GM18909 (cell line): ENCODE results near the gene IER3IP1.
"Not testable (repeated sequence)": the region's sequence is repeated elsewhere in the genome, so short reads cannot be mapped to it uniquely, and the experiment has no call there.

Source experiments
- ATAC-seq: cut with Tn5 transposase; IDR thresholded peaks from one replicate; pipeline ENCODE4 v1.9.1; 2021; ENCODE audit warnings: mild to moderate bottlenecking; ENCODE audit not compliant: unreplicated experiment, poor library complexity

Gene IER3IP1, protein sequence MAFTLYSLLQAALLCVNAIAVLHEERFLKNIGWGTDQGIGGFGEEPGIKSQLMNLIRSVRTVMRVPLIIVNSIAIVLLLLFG

DNA sequence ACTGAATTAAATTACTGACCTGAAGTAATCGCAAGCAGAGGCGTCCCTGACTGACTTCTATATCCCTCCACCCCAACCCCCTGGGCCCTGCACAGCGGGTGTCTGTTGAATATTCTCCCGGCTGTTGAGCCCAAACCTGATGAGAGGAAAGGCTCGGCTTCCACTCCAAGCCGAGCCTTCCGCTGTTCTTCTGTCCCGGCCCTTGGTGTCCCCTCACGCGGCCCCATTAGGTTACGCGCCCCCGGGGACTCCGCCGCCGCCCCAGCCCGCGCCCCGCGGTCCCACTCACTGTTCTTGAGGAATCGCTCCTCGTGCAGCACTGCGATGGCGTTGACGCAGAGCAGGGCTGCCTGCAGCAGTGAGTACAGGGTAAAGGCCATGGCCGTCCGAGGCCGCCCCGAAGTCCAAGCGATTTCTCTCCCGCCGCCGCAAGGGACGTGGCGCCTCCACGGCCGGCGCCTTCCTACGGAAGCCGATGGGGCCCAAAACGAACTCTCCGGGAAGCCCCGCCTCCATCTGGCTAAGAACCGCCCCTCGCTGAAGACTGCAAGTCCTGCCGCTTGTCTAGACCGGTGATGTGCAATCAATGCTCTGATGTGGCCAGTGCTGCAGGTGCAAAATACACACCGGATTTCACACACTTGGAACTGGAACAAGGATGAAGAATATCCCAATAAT, at the start of gene IER3IP1:
Gene IER3IP1, minus strand, starts transcription at position 467 of the 678 bp plus-strand sequence. Its CDS starts 87 bp downstream, at position 380.
- ATAC-seq: peak; percentile 89

DNA sequence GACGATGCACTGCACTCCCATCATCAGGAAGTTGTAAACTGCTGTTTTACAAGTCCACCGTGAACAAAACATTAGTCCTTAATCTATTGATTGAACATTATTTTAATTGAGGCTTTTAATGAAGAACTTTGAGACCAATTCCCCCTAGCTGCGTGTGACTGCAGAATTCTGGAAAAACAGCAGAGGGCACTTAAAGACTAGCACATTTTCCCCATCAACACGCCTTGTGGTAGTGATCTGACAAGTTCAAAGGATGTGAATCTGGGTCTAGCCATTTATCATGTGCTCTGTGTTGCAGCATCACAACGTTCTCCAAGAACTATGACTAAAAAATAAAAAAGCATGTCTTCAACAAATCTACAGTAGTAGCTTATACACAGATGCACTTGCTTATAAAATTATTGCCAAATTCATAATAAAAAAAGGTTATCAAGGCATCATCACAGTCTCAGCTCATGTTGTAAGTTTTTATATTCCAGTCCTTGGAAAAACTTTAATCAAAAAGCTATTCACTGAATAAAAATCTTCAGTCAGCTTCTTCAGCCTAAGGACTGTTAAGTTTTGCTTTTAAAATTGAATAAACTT, 39.5 kb upstream of the IER3IP1 start:
- no peak for ATAC-seq

DNA sequence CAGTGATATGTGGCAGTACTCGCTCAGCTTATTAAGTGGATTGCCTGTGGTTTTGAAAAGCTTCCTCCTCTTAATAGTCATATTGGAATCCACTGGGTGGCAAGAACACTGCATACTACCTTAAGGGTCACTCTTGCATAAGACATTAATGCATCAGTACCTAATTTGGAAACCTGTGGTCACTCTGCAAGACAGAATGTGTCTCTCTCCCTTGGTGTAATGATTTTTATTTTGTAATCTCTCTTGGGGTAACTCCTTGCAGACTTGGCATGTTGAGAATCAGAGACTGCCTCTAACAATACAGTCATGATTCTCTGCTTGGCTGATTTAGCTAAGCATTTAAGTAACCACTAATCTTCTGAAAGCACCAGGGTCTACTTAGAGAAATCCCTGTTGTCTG, 33.0 kb upstream of the IER3IP1 start:
- no peak for ATAC-seq

DNA sequence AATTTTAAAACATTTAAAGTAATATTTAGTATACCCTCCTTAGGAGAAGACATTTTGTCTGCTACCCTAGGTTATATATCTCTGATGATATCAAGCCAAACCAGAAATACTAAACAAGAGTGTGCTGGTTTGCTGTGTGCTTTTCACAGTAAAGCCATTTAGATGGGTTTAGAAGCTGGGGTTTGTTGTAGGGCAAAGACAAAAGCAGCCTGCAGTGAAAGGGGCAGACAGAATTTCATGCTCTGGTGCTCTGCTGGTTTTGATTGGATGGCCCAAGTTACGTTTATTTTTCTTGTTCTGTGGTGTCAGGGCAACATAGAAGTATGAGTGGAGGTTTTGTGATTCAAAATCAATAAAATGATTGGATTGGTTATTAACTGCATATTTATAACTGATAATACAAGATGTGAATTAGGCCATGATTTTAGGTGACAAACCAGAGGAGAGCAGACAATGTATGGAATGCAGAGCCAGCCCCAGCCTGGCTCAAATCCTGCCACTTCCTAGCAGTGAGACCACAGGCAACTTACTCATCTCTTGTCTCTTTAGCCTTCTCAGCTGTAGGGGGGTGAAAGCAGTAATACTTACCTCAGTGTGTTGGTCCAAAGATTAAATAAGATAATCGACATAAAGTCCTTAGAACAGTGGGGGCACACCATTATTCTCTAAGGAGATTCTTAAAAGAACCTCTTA, 30.9 kb upstream of the IER3IP1 start:
- ATAC-seq: no peak

DNA sequence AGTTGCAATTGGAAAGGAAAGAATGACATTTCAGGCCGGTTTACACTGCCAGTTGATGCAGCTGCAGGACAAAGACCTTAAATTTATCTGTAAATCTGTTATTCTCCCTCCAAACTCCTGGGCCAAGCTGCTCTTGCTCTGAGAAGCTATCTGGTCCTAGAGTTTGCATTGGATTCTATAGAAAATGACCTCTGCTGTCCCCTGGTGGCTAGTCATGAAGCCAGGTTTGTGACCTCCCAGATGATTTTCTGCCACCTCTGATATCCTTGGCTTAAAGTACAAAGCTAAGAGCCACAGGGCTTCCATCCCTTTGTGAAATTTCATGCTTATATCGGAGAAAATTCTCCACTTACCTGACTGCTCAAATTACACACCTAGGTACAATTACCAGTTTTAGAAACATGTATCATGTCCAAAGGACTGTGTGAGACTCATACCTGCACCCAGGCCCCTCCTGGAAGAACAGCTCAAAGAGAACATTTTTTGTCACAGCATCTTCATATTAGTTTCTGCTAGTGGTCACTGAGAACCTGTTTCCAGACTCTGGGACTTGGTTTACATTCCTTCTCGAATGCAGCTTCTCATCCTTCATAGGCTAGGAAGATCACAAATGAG, 28.9 kb upstream of the IER3IP1 start:
- no peak for ATAC-seq

DNA sequence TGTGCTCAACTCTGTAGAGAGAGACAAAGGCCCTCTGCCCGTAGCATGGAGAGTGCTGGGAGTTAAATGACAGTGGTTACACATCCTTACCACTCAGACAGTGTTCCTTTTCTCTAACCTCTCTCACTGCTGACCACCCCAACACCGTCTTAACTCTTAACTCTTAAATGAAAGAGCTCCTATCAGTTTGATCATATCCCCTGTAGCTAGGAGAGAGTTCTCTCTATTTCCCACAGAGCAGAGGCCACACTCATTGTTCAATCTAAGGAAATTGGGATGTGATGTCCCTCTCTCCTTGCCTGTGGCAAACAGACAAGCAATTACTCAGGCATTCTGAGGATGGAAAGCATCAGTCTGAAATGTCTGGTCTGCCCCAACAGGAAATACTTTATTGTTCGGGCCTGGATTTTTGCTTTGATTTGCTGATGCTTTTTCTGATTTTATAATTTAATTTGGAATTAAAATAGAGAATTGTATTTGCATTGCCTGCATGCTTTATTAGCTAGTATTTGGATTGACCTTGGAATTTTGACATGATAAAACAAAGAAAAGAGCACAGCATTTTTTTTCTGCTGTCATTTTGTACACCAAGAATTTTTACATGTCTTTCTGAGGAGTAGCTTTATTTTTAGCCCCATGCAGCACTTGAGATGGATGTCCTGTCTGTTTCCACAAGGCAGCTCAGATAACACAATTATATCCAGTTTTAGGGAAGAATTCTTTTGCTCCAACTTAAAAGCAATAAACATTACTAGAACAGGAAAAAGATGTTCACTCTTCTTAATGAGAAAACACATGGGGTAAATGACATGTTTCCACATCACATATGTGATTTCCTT, 27.7 kb upstream of the IER3IP1 start:
- ATAC-seq: no peak

DNA sequence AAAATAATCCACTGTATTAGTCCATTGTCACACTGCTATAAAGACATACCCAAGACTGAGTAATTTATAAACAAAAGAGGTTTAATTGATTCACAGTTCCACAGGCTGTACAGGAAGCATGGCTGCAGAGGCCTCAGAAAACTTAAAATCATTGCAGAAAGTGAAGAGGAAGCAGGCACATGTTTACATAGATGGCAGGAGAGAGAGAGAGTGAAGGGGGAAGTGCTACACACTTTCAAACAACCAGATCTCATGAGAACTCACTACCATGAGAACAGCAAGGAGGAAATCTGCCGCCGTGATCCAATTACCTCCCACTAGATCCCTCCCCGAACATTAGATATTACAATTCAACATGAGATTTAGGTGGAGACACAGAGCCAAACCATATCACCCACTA, 19.8 kb upstream of the IER3IP1 start:
- not testable (repeated sequence) for ATAC-seq

DNA sequence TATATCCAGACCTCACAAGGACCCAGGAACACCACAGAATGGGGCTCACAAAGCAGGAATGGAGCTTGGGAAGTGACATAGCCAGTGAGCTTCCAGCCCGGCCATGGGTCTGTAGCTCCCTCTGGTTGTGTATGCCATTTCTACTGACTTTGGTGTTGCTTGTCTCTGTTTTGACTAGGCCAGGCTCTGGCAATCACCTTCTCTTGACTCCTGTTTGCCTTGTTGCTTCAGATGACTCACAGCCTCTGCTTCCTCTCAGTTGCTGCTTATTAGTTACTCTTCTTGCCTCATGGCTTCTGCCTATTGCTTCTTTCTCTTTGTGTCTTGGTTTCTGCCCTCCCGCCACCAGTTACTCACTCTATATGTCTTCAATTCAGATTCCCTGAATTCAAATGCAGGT, 15.8 kb upstream of the IER3IP1 start:
- no peak for ATAC-seq

DNA sequence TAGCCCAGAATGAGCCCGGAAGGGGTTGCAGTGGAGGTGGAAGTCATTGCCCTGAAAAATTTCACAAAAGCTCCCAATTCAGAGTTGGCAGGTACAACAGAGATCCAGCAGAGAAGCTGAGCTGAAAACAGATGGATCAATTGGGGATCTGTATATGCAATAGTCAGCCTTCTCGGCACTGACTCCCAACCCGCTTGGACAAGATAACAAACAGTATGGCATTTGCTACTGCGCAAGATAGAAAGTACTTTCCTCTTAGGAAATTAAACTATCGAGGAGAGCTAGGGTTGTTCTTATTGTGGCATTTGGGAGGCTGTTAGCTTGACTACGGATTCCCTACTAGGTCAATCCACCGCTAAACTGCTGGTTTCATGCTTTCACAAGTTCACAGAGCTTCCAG, 11.6 kb upstream of the IER3IP1 start:
- no peak for ATAC-seq

DNA sequence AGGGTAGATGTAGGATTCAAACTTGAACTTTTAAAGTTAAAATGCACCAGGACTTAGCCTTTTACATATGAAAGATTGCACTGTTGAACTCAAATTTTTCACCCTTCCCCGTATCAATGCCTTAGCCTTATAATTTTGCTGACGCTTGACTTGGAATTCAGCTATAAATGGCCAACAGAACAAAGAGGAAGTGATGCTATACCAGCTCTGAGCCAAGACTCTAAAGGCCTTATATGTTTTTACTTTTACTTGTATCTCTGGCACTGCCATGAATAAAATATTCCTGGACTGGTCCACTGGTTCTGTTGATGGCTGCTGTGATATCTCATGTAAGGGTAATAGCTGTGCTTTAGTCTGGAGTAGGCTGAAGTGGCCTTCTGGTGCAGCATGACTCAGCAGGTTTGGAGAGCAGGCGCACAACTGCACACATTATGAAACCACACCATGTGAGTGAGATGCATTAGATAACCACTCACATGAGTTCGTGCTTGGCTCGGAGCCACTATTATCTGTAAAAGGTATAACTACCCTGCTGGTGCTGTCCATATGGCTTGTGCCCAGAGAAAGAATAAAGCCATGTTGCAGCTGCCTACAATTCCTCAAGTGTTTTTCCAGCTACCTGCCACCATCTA, 8.4 kb upstream of the IER3IP1 start:
- ATAC-seq: no peak

DNA sequence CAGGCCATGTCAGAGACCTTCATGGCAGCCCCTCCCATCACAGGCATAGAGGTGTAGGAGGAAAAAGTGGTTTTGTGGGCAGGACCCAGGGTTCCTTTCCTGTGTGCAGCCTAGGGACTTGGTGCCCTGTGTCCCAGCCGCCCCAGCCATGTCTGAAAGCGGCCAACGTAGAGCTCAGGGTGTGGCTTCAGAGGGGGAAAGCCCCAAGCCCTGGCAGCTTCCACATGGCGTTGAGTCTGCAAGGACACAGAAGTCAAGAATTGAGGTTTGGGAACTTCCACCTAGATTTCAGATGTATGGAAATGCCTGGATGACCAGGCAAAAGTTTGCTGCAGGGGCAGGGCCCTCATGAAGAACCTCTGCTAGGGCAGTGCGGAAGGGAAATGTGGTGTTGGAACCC, 6.0 kb upstream of the IER3IP1 start:
- ATAC-seq: not testable (repeated sequence)

DNA sequence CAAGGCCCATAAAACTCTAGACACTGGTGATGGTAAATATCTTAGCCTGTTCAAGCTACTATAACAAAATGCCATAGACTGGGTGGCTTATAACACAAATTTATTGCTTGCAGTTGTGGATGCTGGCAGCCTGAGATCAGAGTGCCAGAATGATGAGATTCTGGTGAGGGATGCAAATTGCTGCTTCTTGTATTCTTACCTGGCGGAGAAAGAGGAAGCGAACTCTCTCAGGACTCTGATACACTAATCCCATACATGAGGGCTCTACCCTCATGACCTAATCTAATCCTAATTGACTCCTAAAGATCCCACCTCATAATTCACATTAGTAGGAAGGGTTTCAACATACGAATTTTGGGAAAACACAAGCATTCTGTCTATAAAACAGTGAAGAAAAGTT, 4.6 kb upstream of the IER3IP1 start:
- ATAC-seq: no peak

DNA sequence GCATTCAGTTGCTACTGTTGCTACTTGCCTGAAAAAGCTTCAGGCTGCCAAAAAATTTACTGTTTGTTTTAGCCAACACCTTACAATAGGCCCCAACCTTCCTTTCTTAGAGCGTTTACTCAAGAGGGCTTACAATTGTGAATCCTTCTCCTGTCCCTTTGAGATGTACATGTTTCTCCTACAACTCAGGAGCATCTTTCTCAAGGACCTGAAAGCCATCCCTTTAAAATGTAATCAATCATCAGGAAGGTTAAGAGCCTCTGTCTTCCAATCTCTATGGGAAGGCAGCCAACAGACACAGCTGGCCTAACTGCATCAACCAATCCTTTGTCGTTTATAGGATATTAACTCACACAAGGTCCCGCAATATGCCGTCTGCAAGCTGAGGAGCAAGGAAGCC, 3.4 kb upstream of the IER3IP1 start:
- ATAC-seq: no peak

DNA sequence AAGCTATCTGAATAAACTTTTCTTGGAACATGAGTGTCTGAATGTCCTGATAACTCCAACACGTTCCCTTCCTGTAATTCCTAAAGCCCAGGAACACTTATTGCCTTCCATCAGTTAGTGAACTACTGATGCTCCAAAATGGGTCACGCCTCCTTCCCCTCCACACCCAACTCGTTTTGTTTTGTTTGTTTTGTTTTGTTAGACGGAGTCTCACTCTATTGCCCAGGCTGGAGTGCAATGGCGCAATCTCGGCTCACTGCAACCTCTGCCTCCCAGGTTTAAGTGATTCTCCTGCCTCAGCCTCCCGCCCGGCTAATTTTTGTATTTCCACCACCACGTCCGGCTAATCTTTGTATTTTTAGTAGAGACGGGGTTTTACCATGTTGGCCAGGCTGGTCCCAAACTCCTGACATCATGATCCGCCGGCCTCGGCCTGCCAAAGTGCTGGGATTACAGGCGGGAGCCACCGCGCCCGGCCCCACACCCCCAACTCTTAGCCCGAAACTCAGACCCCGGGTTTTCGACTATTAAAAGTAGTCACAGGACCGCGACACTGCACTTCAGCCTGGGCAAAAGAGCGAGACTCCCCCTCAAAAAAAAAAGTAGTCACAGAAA, 774 bp downstream of the IER3IP1 start:
- peak; percentile 14 for ATAC-seq

DNA sequence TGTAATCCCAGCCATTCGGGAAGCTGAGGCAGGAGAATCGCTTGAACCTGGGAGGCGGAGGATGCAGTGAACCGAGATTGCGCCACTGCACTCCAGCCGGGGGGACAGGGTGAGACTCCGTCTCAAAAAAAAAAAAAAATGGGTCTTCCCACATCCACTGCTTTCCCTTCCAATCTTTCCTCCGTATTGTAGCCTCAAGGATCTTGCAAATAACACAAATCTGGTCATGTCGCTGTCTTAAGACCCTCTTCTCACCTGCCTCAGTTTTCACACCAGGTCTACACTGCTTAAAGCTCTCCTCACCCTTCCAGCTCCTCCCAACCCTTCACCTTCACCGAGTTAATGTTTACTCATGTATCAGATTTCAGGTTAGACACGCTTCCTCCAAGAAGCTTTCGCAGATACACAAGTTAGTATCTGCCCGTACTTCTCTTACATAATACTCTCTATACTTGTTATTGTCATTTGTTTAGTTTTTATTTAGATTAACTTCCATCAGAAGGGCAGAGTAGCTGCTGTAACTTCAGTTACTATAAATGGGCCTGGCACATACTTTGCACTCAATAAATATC, 1.5 kb downstream of the IER3IP1 start:
- no peak for ATAC-seq

DNA sequence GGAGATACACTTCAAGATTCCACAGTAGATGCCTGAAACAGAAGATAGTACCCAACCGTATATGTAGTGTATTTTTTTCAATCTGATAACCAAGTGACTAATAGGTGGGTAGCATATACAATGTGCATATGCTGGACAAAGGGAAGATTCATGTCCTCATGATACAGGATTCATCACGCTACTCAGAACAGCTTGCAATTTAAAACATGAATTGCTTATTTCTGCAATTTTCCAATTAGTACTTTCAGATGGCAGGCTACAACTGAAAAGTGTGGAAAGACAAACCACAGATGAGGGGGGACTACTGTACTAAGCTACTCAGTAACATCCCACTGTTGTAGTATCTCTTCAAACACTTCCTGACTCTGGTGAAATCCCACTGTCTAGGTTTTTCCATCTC, 3.7 kb downstream of the IER3IP1 start:
- ATAC-seq: no peak

DNA sequence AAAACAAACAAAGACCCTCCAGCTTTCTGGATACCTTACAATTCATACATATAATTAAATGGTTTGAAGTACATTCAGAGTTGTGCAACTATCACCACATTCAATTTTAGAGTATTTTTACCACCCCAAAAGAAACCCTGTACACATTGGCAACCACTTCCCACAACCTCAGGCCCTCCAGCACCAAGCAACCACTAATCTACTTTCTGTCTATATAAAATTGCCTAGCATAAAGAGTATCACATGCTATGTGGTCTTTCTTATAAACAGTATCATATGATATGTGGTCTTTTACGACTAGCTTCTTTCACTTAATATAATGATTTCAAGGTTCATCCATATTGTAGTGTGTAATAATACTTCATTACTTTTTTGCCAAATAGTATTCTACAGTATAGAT, 7.3 kb downstream of the IER3IP1 start:
- no peak for ATAC-seq

DNA sequence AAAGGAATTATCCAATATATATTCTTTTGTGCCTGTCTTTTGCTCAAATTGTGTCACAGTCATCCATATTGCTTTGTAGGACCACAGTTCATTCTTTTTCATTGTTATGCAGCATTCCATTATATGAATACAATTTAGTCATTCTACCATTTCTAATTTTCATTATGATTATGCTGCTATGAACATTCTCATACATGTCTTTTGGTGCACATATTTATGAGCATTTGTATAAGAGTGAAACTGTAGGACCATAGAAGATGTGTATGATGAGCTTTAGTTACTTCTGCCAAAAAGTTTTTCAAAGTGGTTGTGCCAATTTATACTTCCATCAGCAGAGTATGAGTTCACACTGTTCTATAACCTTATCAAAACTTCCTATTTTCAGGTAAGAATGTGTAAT, 7.7 kb downstream of the IER3IP1 start:
- no peak for ATAC-seq

DNA sequence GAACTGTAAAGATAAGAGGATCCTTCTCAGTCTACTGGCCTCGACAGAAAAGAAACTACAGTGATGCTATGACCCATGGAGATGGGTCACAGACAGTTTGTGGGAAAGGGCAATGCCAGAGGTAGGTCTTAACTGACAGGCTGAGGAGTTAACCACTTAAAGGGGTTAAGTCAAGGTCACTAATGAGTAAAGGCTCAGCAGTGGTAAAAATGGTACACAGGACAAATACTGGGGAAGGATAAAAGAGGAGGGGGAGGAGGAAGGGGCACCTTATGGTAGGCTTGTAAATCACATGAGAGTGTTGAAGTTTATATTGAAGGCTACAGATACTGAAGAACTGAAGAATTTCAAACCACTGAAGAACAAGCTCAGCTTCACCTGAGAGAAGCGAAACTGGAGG, 9.9 kb downstream of the IER3IP1 start:
- no peak for ATAC-seq
